Ascending aorta (tissue), 2 donors: Measurements from ENCODE around the gene AOPEP. TPM values are rescaled to one million over a fixed set of nuclear protein-coding genes. Genes with fewer than 3 reads are reported as not detected.

Source experiments
- DNase-seq, 2 donors: peaks; one replicate each; pipeline ENCODE4 v3.0.0-alpha.2; 2019; ENCODE audit warnings: low spot score in 2 of 2
- H3K27ac ChIP-seq, 2 donors: fragments of 200-600 bp; sonication (generic); one replicate each; pipeline ENCODE4 v1.5.1; 2016 to 2017; ENCODE audit warnings: mild to moderate bottlenecking in 1 of 2
- H3K27me3 ChIP-seq: fragments of 200-600 bp; sonication (generic); one replicate; pipeline ENCODE4 v1.5.1; 2017
- H3K36me3 ChIP-seq, 2 donors: fragments of 200-600 bp; sonication (generic); one replicate each; pipeline ENCODE4 v1.5.1; 2016
- H3K4me1 ChIP-seq, 2 donors: fragments of 200-600 bp; sonication (generic); one replicate each; pipeline ENCODE4 v1.5.1; 2016 to 2017; ENCODE audit warnings: mild to moderate bottlenecking in 1 of 2
- H3K4me3 ChIP-seq, 2 donors: fragments of 200-600 bp; sonication (generic); one replicate each; pipeline ENCODE4 v1.5.1; 2016 to 2017; ENCODE audit warnings: mild to moderate bottlenecking in 1 of 2
- H3K9me3 ChIP-seq, 2 donors: fragments of 200-600 bp; sonication (generic); one replicate each; pipeline ENCODE4 v1.5.1; 2016
- CTCF ChIP-seq, 3 experiments: fragments of 200-600 bp in 2 of 3; fragments of 450-650 bp in 1 of 3; sonication (generic) in 2 of 3; IDR thresholded peaks; one replicate each; pipeline ENCODE4 v1.5.1; 2016 to 2019; ENCODE audit warnings: antibody characterized with exemption in 3 of 3, mild to moderate bottlenecking in 1 of 3, moderate library complexity in 1 of 3
- intact Hi-C: fragments of 100-400 bp; cut with DNase I; formaldehyde crosslinking; loops from one replicate; pipeline ENCODE4 v1.15.1; 2023
- total RNA-seq: library from RNA; depleted of rRNA; stranded (reverse); fragments of >200 nt; gene quantifications from one replicate; pipeline ENCODE4 v1.1.0, GENCODE V29; 2016

The AOPEP gene
- total RNA-seq, 1 donor from 2014 or later: 333 TPM

GRCh38 chr9:94912700-94913249, 186.3 kb downstream of the AOPEP start:
- no peak overlapping the region for H3K4me3 ChIP-seq
- peaks cover 8 to 31% of the 10 kb centered on the region in 2 donors for H3K4me1 ChIP-seq
- TF ChIP-seq CTCF (IDR thresholded peaks at IDR 0.05): no peak
- H3K27ac ChIP-seq: peak overlapping the region; percentile 70 to 76
- peak in 1 of 2 donors; percentile 61 for DNase-seq
- intact Hi-C loops: no loop called here
- no peaks in the 10 kb centered on the region for H3K9me3 ChIP-seq
- H3K27me3 ChIP-seq: no peaks in the 10 kb centered on the region
- H3K36me3 ChIP-seq: no peaks in the 10 kb centered on the region

- peak overlapping the region; percentile 70 to 76 for H3K27ac ChIP-seq
- H3K36me3 ChIP-seq: no peaks in the 10 kb centered on the region
- peaks cover 3 to 28% of the 10 kb centered on the region in 2 donors for H3K4me1 ChIP-seq
- no peak for TF ChIP-seq CTCF (IDR thresholded peaks at IDR 0.05)
- no peak for DNase-seq
- intact Hi-C loops: no loop called here
- no peak overlapping the region for H3K4me3 ChIP-seq
- H3K27me3 ChIP-seq: no peaks in the 10 kb centered on the region
- H3K9me3 ChIP-seq: no peaks in the 10 kb centered on the region
Observed at GRCh38 chr9:94913550-94913949, 187.1 kb downstream of the AOPEP start.

- intact Hi-C loops: no loop called here
- no peak overlapping the region for H3K4me3 ChIP-seq
- TF ChIP-seq CTCF (IDR thresholded peaks at IDR 0.05): no peak
- H3K27ac ChIP-seq: peak overlapping the region; percentile 70 to 76
- H3K9me3 ChIP-seq: no peaks in the 10 kb centered on the region
- no peaks in the 10 kb centered on the region for H3K27me3 ChIP-seq
- DNase-seq: peak in 1 of 2 donors; percentile 49
- H3K36me3 ChIP-seq: no peaks in the 10 kb centered on the region
- peaks cover 9 to 44% of the 10 kb centered on the region in 2 donors for H3K4me1 ChIP-seq
Observed at GRCh38 chr9:94915476-94916450, 189.3 kb downstream of the AOPEP start.

- intact Hi-C loops: no loop called here
- TF ChIP-seq CTCF (IDR thresholded peaks at IDR 0.05): no peak
- H3K27me3 ChIP-seq: no peaks in the 10 kb centered on the region
- H3K9me3 ChIP-seq: no peaks in the 10 kb centered on the region
- H3K4me3 ChIP-seq: no peak overlapping the region
- peak overlapping the region; percentile 91 to 97 for H3K27ac ChIP-seq
- peaks cover 9 to 52% of the 10 kb centered on the region in 2 donors for H3K4me1 ChIP-seq
- H3K36me3 ChIP-seq: no peaks in the 10 kb centered on the region
- peak in 1 of 2 donors; percentile 57 for DNase-seq
Observed at GRCh38 chr9:94916956-94917355, 190.5 kb downstream of the AOPEP start.

- H3K27me3 ChIP-seq: no peaks in the 10 kb centered on the region
- intact Hi-C loops: no loop called here
- peak in 1 of 2 donors; percentile 58 for DNase-seq
- H3K9me3 ChIP-seq: no peaks in the 10 kb centered on the region
- no peak for TF ChIP-seq CTCF (IDR thresholded peaks at IDR 0.05)
- H3K36me3 ChIP-seq: no peaks in the 10 kb centered on the region
- H3K27ac ChIP-seq: peak overlapping the region; percentile 91 to 97
- H3K4me1 ChIP-seq: peaks cover 9 to 58% of the 10 kb centered on the region in 2 donors
- H3K4me3 ChIP-seq: no peak overlapping the region
Observed at GRCh38 chr9:94918038-94918753, 191.7 kb downstream of the AOPEP start.
